Activated naive CD4-positive, alpha-beta T cell treated with Interleukin-2 at 50 U/mL for 16 hours (primary cell): ENCODE data around the gene EPB41L1.

ENCODE experiments used
- DNase-seq: peaks from one replicate; pipeline ENCODE4 v3.0.0-alpha.2; 2020

Gene EPB41L1

GRCh38 chr20:36266189-36266588 is 111.6 kb downstream of the EPB41L1 start:
- no peak for DNase-seq

GRCh38 chr20:36267605-36268381 is 113.3 kb downstream of the EPB41L1 start:
- DNase-seq: no peak

- DNase-seq: no peak
Measured at GRCh38 chr20:36268440-36269342, 114.2 kb downstream of the EPB41L1 start.

GRCh38 chr20:36269507-36269906 is 115.0 kb downstream of the EPB41L1 start:
- no peak for DNase-seq

GRCh38 chr20:36270744-36271638 is 116.5 kb downstream of the EPB41L1 start:
- no peak for DNase-seq

GRCh38 chr20:36271639-36272546 is 117.4 kb downstream of the EPB41L1 start:
- no peak for DNase-seq

GRCh38 chr20:36272547-36273220 is 118.1 kb downstream of the EPB41L1 start:
- no peak for DNase-seq

GRCh38 chr20:36273414-36274180 is 119.1 kb downstream of the EPB41L1 start:
- DNase-seq: peak; percentile 12

- DNase-seq: no peak
Measured at GRCh38 chr20:36274181-36274841, 119.8 kb downstream of the EPB41L1 start.

GRCh38 chr20:36275011-36275410 is 120.5 kb downstream of the EPB41L1 start:
- no peak for DNase-seq

GRCh38 chr20:36275441-36276189 is 121.1 kb downstream of the EPB41L1 start:
- DNase-seq: no peak

- no peak for DNase-seq
Measured at GRCh38 chr20:36277546-36277945, 123.0 kb downstream of the EPB41L1 start.

- DNase-seq: no peak
Measured at GRCh38 chr20:36279362-36279761, 124.8 kb downstream of the EPB41L1 start.

- DNase-seq: no peak
Measured at GRCh38 chr20:36279776-36280175, 125.2 kb downstream of the EPB41L1 start.

- no peak for DNase-seq
Measured at GRCh38 chr20:36281785-36282380, 127.3 kb downstream of the EPB41L1 start.
